HG03196 (cell line): ENCODE data around the gene CCDC60.
"Not testable (repeated sequence)": the region's sequence is repeated elsewhere in the genome, so short reads cannot be mapped to it uniquely, and the experiment has no call there.

Source experiments
- ATAC-seq: cut with Tn5 transposase; IDR thresholded peaks from one replicate; pipeline ENCODE4 v1.9.1; 2021; ENCODE audit not compliant: unreplicated experiment

CCDC60 gene

GRCh38 chr12:119328111-119328510 is 6.4 kb upstream of the CCDC60 start:
- ATAC-seq: no peak

DNA sequence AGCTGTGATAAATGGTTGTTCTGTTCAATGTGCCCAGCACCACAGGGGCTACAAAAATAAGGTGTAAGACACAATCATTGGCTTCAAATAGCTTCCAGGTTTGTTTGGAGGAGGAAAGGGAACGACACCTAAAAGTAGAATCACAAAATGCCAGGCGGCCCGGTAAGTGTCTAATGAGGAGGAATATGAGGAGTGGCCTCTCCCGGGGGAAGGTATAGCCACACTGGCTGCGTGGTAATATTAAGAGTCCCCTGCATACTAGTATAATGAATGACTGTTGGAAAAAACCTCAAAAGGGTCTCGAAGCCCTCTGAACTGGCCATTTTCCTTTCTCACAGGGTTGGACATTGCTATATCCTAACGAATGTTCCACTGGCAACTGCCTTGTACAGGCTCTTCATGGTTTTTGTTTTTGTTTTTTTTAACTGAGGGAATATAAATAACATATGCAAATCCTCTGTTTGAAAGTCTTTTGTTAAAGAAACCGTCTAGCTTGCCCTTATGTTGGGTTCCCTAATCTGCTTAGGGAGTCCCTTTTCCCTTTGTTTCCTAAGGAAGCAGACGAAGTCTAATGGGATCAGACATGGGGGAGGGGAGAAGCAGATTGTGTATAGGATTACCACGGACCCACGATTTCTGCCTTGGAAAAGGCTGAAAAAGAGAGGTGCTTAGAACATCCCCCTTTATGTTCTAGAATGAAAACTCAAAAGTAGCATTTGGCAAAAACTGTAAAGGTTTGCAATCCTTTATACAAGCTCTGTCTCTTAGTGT is 4.2 kb downstream of the CCDC60 start:
- ATAC-seq: no peak

GRCh38 chr12:119340578-119340977 is 6.0 kb downstream of the CCDC60 start:
- no peak for ATAC-seq

DNA sequence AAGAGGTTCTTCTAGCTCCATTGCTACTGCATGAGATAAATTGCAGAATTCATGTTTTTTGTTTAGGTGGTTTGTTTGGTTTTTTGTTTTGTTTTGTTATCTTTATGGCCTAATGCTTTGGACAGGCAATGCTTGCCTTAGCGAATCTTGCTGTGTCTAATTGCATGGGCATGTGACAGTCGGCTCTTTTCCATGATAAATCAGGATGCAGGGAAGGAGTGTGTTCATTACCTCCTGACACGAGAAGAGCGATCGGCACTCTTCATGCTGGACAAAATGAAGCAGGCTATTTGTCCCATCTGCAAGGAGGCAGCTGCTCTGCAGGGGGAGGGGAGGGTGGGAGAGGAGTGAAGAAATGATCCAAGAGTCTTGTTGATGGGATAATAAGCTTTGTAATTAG is 6.5 kb downstream of the CCDC60 start:
- no peak for ATAC-seq

- ATAC-seq: no peak
Observed at GRCh38 chr12:119341988-119342387, 7.5 kb downstream of the CCDC60 start.

- ATAC-seq: no peak
Observed at GRCh38 chr12:119343130-119343529, 8.6 kb downstream of the CCDC60 start.

DNA sequence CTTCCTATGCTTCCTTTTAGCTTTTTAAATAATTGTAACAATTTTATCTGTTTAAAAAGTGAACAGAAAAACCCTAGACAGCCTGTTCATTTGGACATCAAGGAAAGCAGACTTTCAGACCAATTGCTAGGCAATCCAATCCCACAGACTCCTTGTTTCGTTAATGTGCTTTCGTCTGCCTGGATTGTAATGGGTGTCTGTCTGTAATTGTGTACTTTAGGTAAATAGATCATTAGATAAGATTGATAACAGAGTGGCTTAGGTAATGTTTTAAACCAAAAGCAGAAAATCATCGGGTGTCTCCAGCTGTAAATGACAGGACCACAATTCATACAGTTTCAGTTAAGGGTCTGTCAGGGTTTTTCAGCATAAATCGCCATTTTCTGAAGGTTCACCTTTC is 19.6 kb downstream of the CCDC60 start:
- no peak for ATAC-seq

- ATAC-seq: not testable (repeated sequence)
Observed at GRCh38 chr12:119360366-119360765, 25.8 kb downstream of the CCDC60 start.

GRCh38 chr12:119363037-119363436 is 28.5 kb downstream of the CCDC60 start:
- no peak for ATAC-seq

GRCh38 chr12:119363490-119363889 is 29.0 kb downstream of the CCDC60 start:
- ATAC-seq: no peak

- no peak for ATAC-seq
Observed at GRCh38 chr12:119365451-119365850, 30.9 kb downstream of the CCDC60 start.

DNA sequence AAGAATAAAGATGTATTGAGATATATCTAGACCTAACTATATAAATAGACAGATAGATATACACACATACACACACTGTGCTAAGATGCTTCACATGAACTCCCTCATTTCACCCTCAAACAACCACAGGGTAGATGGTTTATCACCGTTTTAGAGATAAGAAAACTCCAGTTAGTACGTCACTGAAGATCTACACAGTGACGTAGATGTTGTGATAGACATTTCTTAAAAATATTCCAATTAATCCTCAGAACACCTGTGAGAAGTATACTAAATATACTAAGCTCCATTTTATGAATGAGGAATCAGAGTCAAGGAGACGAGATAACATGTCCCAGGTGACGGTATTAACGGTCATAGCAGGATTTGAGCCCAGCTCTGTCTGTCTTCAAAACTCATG is 31.5 kb downstream of the CCDC60 start:
- ATAC-seq: no peak

DNA sequence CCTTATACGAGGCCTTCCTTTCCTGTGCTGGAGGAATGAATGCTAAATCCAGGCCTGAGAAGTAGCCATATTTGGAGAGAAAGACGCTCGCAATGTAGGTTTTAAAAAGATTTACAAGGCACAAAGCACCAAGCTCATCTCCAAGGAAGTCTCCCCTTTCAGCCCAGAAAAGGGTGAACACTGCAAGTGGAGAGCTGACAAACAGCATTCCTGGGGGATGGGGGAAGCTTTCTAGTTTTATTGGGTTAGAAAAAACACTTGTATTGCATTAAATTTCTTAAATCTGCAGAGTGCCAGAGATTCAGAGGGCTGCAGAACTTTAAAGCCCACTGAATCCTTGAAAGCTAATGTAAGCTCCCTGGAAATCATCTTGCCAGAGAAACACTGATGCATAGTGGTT is 34.6 kb downstream of the CCDC60 start:
- ATAC-seq: no peak

DNA sequence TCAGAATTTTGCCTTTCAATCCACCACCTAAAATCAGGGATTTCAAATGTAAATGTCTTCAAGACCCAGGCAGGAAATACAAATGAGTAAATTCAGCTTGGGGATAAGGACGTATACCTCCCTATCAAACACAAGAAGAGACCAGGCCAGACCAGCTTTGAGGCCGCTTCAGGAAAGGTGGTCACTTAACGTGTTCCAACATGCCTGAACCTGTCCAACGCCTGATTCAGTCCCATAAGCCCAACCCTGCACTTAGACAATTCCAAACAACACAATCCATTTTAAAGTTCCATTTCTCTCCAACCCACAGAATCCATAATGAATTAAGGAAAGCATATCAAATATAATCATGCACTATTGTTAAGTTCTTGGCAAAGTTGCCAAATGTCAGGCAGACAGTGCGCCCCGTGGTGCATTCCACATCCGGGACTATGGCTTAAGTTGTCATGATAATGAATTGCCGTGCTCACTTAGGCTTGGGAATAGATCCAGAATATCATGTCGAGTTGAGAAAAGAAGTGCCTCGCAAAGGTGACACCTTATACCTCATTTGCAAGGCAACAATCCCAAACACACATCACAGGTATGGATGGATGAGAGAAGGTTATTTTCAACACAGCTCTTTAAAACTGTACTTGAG is 35.5 kb downstream of the CCDC60 start:
- ATAC-seq: no peak

DNA sequence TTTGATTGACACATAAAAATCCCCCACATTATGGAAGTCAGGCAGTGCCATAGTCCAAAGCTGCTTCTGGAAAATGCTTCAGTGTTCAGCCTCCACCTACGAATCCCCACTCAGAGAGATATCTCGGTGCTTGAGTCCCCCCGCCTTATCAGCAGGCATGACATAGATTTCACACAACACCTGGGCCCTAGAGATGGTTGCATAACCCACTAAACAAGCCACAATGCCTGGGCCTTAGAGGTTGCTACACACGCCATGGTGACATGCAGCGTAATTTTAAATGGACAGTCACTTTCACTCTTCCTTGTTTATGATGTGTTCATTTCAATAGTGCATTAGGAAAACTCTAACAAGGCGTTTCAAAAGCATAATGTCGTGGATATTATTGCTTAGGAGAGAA is 38.0 kb downstream of the CCDC60 start:
- ATAC-seq: no peak

DNA sequence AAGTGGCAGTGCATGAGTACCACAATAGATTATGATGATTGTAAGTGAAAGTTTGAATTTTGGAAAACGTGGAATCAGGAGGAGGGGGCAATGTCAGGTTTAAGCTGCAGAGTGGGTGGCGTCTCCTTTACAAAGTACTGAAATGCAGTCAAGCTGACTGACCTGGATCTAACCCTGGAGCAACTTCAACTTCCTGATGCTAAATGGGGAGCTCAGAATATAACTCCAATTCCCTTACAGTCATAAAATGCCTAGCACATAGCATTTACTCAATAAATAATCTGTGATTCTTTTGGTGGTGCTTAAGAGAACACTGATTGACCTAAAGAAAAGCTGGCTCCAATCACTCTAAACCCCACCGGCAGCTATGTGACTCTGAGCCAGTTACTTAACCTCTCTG is 38.5 kb downstream of the CCDC60 start:
- no peak for ATAC-seq

- no peak for ATAC-seq
Observed at GRCh38 chr12:119373666-119374065, 39.1 kb downstream of the CCDC60 start.

DNA sequence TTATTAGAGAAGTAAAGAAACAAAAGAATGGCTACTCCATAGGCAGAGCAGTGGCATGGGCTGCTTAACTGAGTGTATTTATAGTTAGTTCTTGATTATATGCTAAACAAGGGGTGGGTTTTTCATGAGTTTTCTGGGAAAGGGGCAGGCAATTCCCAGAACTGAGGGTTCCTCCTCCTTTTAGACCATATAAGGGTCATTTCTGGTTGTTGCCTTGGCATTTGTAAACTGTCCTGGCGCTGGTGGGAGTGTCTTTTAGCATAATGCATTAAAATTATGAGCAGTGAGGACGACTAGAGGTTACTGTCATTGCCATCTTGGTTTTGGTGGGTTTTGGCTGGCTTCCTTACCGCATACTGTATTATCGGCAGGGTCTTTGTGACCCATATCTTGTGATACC is 40.1 kb downstream of the CCDC60 start:
- ATAC-seq: no peak

- ATAC-seq: no peak
Observed at GRCh38 chr12:119375075-119375882, 40.8 kb downstream of the CCDC60 start.

DNA sequence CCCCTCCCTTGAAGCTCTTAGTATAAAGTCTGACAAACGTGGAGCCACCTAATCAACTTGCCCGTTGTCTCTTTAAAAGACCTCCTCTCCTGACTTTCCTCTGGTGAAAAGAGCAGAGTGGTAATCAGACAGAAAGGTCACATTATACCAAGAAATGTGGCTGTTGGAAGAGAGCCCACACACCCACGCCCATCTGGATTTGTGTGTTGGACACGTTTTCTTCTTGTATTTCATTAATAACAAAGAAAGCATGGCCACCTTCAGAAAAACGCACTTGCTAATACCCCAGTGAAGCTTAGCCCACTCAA is 41.3 kb downstream of the CCDC60 start:
- no peak for ATAC-seq

GRCh38 chr12:119378903-119379302 is 44.4 kb downstream of the CCDC60 start:
- ATAC-seq: no peak
